ENCODE measurements around the gene TBC1D21. TPM values are rescaled to one million over a fixed set of nuclear protein-coding genes. Genes with fewer than 3 reads are reported as not detected.

The TBC1D21 gene
- total and polyA plus RNA-seq, 8 donors = not detected

DNA sequence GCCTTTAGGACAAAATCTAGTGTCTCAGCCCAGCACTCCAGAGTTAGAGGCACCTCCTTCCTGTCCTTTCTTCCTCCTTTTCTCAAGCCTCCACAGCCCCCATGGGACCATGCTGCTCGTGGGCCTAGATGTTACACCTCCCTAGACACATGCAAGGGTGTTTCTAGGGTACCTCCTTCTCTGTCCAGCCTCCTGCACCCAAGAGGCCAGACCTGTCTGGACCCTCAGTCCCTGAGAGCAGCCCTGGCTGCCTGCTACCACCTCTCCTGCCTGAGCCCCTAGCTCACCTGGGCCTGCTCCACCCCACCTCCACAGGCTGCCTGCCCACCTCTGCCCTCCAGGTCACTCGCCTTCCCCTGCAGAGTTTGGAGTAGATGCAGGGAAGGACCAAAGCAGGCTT lies 58.1 kb downstream of the TBC1D21 start:
- Histone ChIP-seq H3K27me3 (peaks cover 0 to 23% (median 0%) of the 10 kb centered on the region in 3 donors), H3K36me3 (no peaks in the 10 kb centered on the region), H3K27ac (peak overlapping the region in 2 of 5 donors; percentile 60 to 71), H3K4me1 (peaks cover 15 to 75% (median 59%) of the 10 kb centered on the region in 4 donors), H3K9me3 (no peaks in the 10 kb centered on the region), H3K4me3 (no peak overlapping the region)
- TF ChIP-seq, protein P1, sequence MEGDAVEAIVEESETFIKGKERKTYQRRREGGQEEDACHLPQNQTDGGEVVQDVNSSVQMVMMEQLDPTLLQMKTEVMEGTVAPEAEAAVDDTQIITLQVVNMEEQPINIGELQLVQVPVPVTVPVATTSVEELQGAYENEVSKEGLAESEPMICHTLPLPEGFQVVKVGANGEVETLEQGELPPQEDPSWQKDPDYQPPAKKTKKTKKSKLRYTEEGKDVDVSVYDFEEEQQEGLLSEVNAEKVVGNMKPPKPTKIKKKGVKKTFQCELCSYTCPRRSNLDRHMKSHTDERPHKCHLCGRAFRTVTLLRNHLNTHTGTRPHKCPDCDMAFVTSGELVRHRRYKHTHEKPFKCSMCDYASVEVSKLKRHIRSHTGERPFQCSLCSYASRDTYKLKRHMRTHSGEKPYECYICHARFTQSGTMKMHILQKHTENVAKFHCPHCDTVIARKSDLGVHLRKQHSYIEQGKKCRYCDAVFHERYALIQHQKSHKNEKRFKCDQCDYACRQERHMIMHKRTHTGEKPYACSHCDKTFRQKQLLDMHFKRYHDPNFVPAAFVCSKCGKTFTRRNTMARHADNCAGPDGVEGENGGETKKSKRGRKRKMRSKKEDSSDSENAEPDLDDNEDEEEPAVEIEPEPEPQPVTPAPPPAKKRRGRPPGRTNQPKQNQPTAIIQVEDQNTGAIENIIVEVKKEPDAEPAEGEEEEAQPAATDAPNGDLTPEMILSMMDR (IDR thresholded peaks at IDR 0.05) = no peak
- TF ChIP-seq EP300 (IDR thresholded peaks at IDR 0.05) (no peak), POLR2A (IDR thresholded peaks at IDR 0.05) (no peak), POLR2AphosphoS5 (IDR thresholded peaks at IDR 0.05) (no peak)
- 70 to 82% (median 74%) methylated on average over 2 of the region's 2 CpGs for WGBS, 5 donors
- intact Hi-C loops (cut with DNase I; ENCODE audit: low total_unique reads) = no loop called here
- no peak for DNase-seq

DNA sequence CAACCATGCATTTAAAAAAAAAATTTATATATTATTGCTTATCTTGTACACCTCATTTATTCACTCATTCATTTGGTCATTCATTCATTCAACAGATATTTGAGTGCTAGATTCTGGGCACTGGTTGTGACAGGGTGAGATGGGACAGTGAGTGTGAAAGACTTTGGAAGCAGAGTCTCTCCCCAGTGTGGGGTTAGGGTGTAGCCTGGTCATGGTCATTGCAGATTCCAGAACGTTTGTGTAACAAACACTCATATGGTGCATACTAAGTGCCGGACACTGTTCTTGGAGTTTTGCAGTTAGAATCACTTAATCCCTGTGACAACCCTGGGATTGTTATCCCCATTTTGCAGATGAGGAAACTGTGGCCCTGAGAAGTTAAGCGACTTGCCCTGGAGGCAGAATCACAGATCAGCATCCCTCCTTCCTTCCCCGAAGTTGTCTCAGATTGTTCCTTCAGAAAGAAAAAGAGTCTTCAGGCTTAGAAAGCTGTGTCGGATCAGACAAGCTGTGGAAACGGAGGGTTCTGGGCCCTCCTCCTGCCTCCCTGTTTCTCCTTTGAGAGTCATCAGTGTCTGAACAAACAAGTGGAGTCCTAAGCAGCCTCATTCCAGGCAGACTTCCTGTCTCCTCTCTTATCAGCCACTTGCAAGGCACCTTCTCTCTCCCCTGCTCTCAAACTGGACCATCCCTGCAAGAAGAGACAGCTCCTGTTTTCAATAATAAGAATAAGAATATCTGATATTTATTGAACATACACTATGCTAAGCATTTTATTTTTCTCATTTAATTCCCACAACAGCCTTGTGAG lies 59.2 kb downstream of the TBC1D21 start:
- TF ChIP-seq POLR2AphosphoS5 (IDR thresholded peaks at IDR 0.05) = no peak
- TF ChIP-seq POLR2A (IDR thresholded peaks at IDR 0.05) = no peak
- TF ChIP-seq, protein P1 (IDR thresholded peaks at IDR 0.05) = no peak
- Histone ChIP-seq H3K4me3 (no peak overlapping the region), H3K27ac (no peak overlapping the region), H3K36me3 (no peaks in the 10 kb centered on the region), H3K9me3 (no peaks in the 10 kb centered on the region), H3K4me1 (peaks cover 6 to 76% (median 53%) of the 10 kb centered on the region in 4 donors), H3K27me3 (peaks cover 0 to 13% (median 0%) of the 10 kb centered on the region in 3 donors)
- WGBS, 5 donors = 59 to 85% (median 72%) methylated on average over 6 of the region's 6 CpGs
- intact Hi-C loops (cut with DNase I; ENCODE audit: low total_unique reads) = no loop called here
- DNase-seq = no peak

DNA sequence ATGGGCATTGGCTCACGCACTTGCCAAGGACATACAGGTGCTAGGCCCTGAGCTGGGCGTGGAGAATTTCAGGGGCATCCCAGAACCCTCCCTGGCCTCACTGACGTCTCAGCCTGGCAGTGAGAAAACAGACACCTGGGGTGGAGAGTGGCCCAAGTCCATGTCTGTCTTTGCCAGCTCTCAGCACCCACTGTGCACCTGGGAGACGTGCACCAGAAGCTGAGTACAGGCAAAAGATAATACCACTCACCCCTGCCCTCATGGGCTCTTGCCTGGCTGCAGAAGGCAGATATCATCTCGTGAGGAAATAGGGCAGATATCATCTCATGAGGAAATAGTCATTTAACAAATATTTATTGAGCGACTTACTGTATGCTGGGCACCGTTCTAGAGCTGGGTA lies 60.9 kb downstream of the TBC1D21 start:
- H3K27me3 ChIP-seq = peaks cover 0 to 1% (median 0%) of the 10 kb centered on the region in 3 donors
- no peaks in the 10 kb centered on the region for H3K9me3 ChIP-seq
- H3K36me3 ChIP-seq = no peaks in the 10 kb centered on the region
- intact Hi-C loops (cut with DNase I; ENCODE audit: low total_unique reads) = no loop called here
- WGBS, 5 donors = 45 to 60% (median 48%) methylated on average over 6 to 7 of the region's 7 CpGs
- DNase-seq = no peak
- H3K4me1 ChIP-seq = peaks cover 0 to 61% (median 36%) of the 10 kb centered on the region in 4 donors
- TF ChIP-seq, protein P1 (IDR thresholded peaks at IDR 0.05) = no peak
- TF ChIP-seq POLR2A (IDR thresholded peaks at IDR 0.05) (no peak), EP300 (IDR thresholded peaks at IDR 0.05) (no peak), POLR2AphosphoS5 (IDR thresholded peaks at IDR 0.05) (no peak)
- no peak overlapping the region for H3K4me3 ChIP-seq
- no peak overlapping the region for H3K27ac ChIP-seq

DNA sequence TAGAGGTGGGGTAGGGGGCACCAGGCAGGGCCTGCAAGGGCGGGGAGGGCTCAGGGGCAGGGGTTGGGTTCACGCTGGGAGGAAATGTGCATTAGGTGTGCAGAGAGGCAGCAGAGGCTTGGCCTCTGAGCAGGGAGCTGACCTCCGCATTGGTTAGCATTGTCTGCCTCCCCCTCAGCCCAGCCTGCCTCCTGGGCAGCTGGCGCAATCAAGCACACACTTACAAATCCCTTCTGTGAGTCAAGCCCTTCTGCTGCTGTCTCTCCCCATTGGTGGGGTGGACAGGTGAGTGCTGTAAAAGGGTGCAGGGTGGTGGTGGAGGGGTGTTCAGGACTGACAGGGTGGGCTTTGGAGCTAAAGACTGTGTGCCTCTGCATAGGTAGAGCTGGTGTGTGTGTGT lies 62.2 kb downstream of the TBC1D21 start:
- WGBS, 5 donors = 87 to 100% (median 90%) methylated on average over 3 to 4 of the region's 4 CpGs
- Histone ChIP-seq H3K27me3 (no peaks in the 10 kb centered on the region), H3K9me3 (no peaks in the 10 kb centered on the region), H3K36me3 (no peaks in the 10 kb centered on the region), H3K4me1 (peaks cover 8 to 56% (median 32%) of the 10 kb centered on the region in 4 donors), H3K4me3 (no peak overlapping the region), H3K27ac (no peak overlapping the region)
- TF ChIP-seq POLR2AphosphoS5 (IDR thresholded peaks at IDR 0.05) (no peak), EP300 (IDR thresholded peaks at IDR 0.05) (no peak), POLR2A (IDR thresholded peaks at IDR 0.05) (no peak)
- TF ChIP-seq, protein P1 (IDR thresholded peaks at IDR 0.05) = no peak
- DNase-seq = no peak
- intact Hi-C loops (cut with DNase I; ENCODE audit: low total_unique reads) = no loop called here
